CD4-positive, CD25-positive, alpha-beta regulatory T cell (primary cell): ENCODE data around the gene NEUROD1. TPM values are rescaled to one million over a fixed set of nuclear protein-coding genes. Genes with fewer than 3 reads are reported as not detected.
A peak's percentile ranks its signal among the peaks of the same experiment; 100 is the strongest.

Source experiments
- ATAC-seq, 2 donors: fragments of 150-1000 bp; cut with Tn5 transposase; one replicate each; pipeline ENCODE4 v1.10.0; 2021; ENCODE audit warnings: low read depth in 2 of 2, moderate number of reproducible peaks in 2 of 2, moderate library complexity in 1 of 2
- DNase-seq, 3 donors: peaks; one replicate each; pipeline versions ENCODE4 v3.0.0 to v3.0.0-alpha.2; 2012 to 2022; ENCODE audit warnings: mixed read lengths in 1 of 3
- H3K27ac ChIP-seq: one replicate; pipeline ENCODE4 v1.7.0; 2013; ENCODE audit warnings: mild to moderate bottlenecking, low read length; ENCODE audit not compliant: insufficient read depth, poor library complexity, severe bottlenecking
- H3K27me3 ChIP-seq: one replicate; pipeline ENCODE4 v1.7.0; 2013; ENCODE audit warnings: low read length; ENCODE audit not compliant: control insufficient read depth, insufficient read depth
- H3K36me3 ChIP-seq: one replicate; pipeline ENCODE4 v1.7.0; 2013; ENCODE audit warnings: mild to moderate bottlenecking, low read length, moderate library complexity; ENCODE audit not compliant: control insufficient read depth, insufficient read depth
- H3K4me1 ChIP-seq: 2 replicates; pipeline ENCODE4 v1.7.0; 2013; ENCODE audit warnings: mild to moderate bottlenecking, low read length; ENCODE audit not compliant: insufficient read depth, control insufficient read depth, poor library complexity, severe bottlenecking
- H3K4me3 ChIP-seq: one replicate; pipeline ENCODE4 v1.7.0; 2013; ENCODE audit warnings: low read depth, mild to moderate bottlenecking, low read length, moderate library complexity
- H3K9me3 ChIP-seq, 2 experiments: 1 replicate in 1 of 2; 2 replicates in 1 of 2; pipeline ENCODE4 v1.7.0; 2013; ENCODE audit warnings: low read length in 2 of 2, mild to moderate bottlenecking in 1 of 2, moderate library complexity in 1 of 2; ENCODE audit not compliant: control insufficient read depth in 2 of 2
- H3K27ac Mint-ChIP-seq, 3 donors: one replicate each; pipeline ENCODE4 v1.8.0; 2020 to 2022; ENCODE audit warnings: mild to moderate bottlenecking in 3 of 3, mixed read lengths in 3 of 3, moderate library complexity in 2 of 3
- H3K27me3 Mint-ChIP-seq: one replicate; pipeline ENCODE4 v1.8.0; 2022; ENCODE audit warnings: mild to moderate bottlenecking, mixed read lengths
- H3K36me3 Mint-ChIP-seq: one replicate; pipeline ENCODE4 v1.8.0; 2020; ENCODE audit warnings: mixed read lengths
- H3K4me1 Mint-ChIP-seq, 4 donors: one replicate each; pipeline ENCODE4 v1.8.0; 2020 to 2022; ENCODE audit warnings: mixed read lengths in 4 of 4, mild to moderate bottlenecking in 1 of 4
- H3K4me3 Mint-ChIP-seq, 4 donors: one replicate each; pipeline ENCODE4 v1.8.0; 2020 to 2022; ENCODE audit warnings: mild to moderate bottlenecking in 4 of 4, mixed read lengths in 4 of 4, moderate library complexity in 3 of 4
- H3K9me3 Mint-ChIP-seq, 7 donors: one replicate each; pipeline ENCODE4 v1.8.0; 2020 to 2022; ENCODE audit warnings: mixed read lengths in 7 of 7, mild to moderate bottlenecking in 3 of 7, moderate library complexity in 2 of 7
- polyA plus RNA-seq, 4 donors: library from polyadenylated mRNA; unstranded; fragments of 300-500 nt; fragmentation: Illumina TruSeq; gene quantifications; one replicate each; pipeline ENCODE4 v1.2.3, GENCODE V29; 2021
- total RNA-seq: library from RNA; stranded (reverse); gene quantifications from one replicate; pipeline ENCODE4 v1.2.3, GENCODE V29; 2022

NEUROD1 gene
- total and polyA plus RNA-seq, 5 donors from 2014 or later, result not detected

GRCh38 chr2:181684454-181685149 is 4.3 kb upstream of the NEUROD1 start:
- peaks cover 38% of the 10 kb centered on the region for H3K27me3 ChIP-seq
- Mint-ChIP-seq H3K4me1 (peaks cover 4 to 34% (median 11%) of the 10 kb centered on the region in 4 donors), H3K27ac (no peak overlapping the region), H3K9me3 (peaks cover 0 to 8% (median 2%) of the 10 kb centered on the region in 7 donors), H3K36me3 (no peaks in the 10 kb centered on the region), H3K27me3 (peaks cover 85% of the 10 kb centered on the region), H3K4me3 (peak overlapping the region in 2 of 4 donors; percentile 3 to 13)
- no peak for ATAC-seq
- no peak for DNase-seq
- H3K4me1 ChIP-seq, result no peaks in the 10 kb centered on the region
- H3K4me3 ChIP-seq, result no peak overlapping the region
- no peaks in the 10 kb centered on the region for H3K36me3 ChIP-seq
- no peak overlapping the region for H3K27ac ChIP-seq
- no peaks in the 10 kb centered on the region for H3K9me3 ChIP-seq

- H3K4me1 ChIP-seq, result no peaks in the 10 kb centered on the region
- H3K9me3 Mint-ChIP-seq, result peaks cover 0 to 11% (median 2%) of the 10 kb centered on the region in 7 donors
- peak overlapping the region in 3 of 4 donors; percentile 9 to 70 (median 52) for H3K4me3 Mint-ChIP-seq
- H3K36me3 ChIP-seq, result no peaks in the 10 kb centered on the region
- H3K4me1 Mint-ChIP-seq, result peaks cover 4 to 38% (median 12%) of the 10 kb centered on the region in 4 donors
- DNase-seq (no peak), ATAC-seq (no peak)
- H3K9me3 ChIP-seq, result no peaks in the 10 kb centered on the region
- H3K36me3 Mint-ChIP-seq, result no peaks in the 10 kb centered on the region
- H3K27ac Mint-ChIP-seq, result no peak overlapping the region
- H3K27me3 Mint-ChIP-seq, result peaks cover 90% of the 10 kb centered on the region
- H3K27me3 ChIP-seq, result peaks cover 38% of the 10 kb centered on the region
- no peak overlapping the region for H3K4me3 ChIP-seq
- H3K27ac ChIP-seq, result no peak overlapping the region
Observed at GRCh38 chr2:181683518-181684453, 3.5 kb upstream of the NEUROD1 start.

GRCh38 chr2:181682795-181683517 is 2.6 kb upstream of the NEUROD1 start:
- Mint-ChIP-seq H3K9me3 (peaks cover 0 to 13% (median 2%) of the 10 kb centered on the region in 7 donors), H3K4me1 (peaks cover 4 to 44% (median 12%) of the 10 kb centered on the region in 4 donors), H3K27me3 (peaks cover 90% of the 10 kb centered on the region), H3K36me3 (peaks cover 3% of the 10 kb centered on the region), H3K27ac (no peak overlapping the region), H3K4me3 (peak overlapping the region in 3 of 4 donors; percentile 52 to 70 (median 64))
- Histone ChIP-seq H3K27ac (no peak overlapping the region), H3K9me3 (no peaks in the 10 kb centered on the region), H3K4me3 (no peak overlapping the region), H3K4me1 (no peaks in the 10 kb centered on the region), H3K36me3 (no peaks in the 10 kb centered on the region), H3K27me3 (peaks cover 46% of the 10 kb centered on the region)
- DNase-seq, result no peak
- no peak for ATAC-seq

GRCh38 chr2:181682026-181682789 is 1.9 kb upstream of the NEUROD1 start:
- H3K4me1 ChIP-seq, result peaks cover 3% of the 10 kb centered on the region
- H3K4me3 ChIP-seq, result no peak overlapping the region
- peaks cover 4 to 48% (median 14%) of the 10 kb centered on the region in 4 donors for H3K4me1 Mint-ChIP-seq
- peaks cover 88% of the 10 kb centered on the region for H3K27me3 Mint-ChIP-seq
- H3K27ac Mint-ChIP-seq, result no peak overlapping the region
- ATAC-seq (no peak), DNase-seq (no peak)
- peak overlapping the region in 2 of 4 donors; percentile 56 to 64 for H3K4me3 Mint-ChIP-seq
- peaks cover 44% of the 10 kb centered on the region for H3K27me3 ChIP-seq
- H3K27ac ChIP-seq, result no peak overlapping the region
- H3K9me3 Mint-ChIP-seq, result peaks cover 0 to 17% (median 2%) of the 10 kb centered on the region in 7 donors
- no peaks in the 10 kb centered on the region for H3K36me3 ChIP-seq
- H3K36me3 Mint-ChIP-seq, result peaks cover 3% of the 10 kb centered on the region
- no peaks in the 10 kb centered on the region for H3K9me3 ChIP-seq

GRCh38 chr2:181680937-181681811 is 857 bp upstream of the NEUROD1 start:
- peaks cover 0 to 17% (median 2%) of the 10 kb centered on the region in 7 donors for H3K9me3 Mint-ChIP-seq
- Histone ChIP-seq H3K4me1 (peaks cover 3% of the 10 kb centered on the region), H3K27me3 (peaks cover 35% of the 10 kb centered on the region), H3K36me3 (no peaks in the 10 kb centered on the region), H3K4me3 (no peak overlapping the region), H3K27ac (no peak overlapping the region), H3K9me3 (no peaks in the 10 kb centered on the region)
- H3K27ac Mint-ChIP-seq, result no peak overlapping the region
- no peak for ATAC-seq
- H3K27me3 Mint-ChIP-seq, result peaks cover 84% of the 10 kb centered on the region
- peaks cover 3% of the 10 kb centered on the region for H3K36me3 Mint-ChIP-seq
- DNase-seq, result no peak
- peaks cover 4 to 48% (median 14%) of the 10 kb centered on the region in 4 donors for H3K4me1 Mint-ChIP-seq
- H3K4me3 Mint-ChIP-seq, result peak overlapping the region in 3 of 4 donors; percentile 6 to 78 (median 71)

- no peak overlapping the region for H3K27ac ChIP-seq
- no peak overlapping the region for H3K4me3 ChIP-seq
- H3K9me3 ChIP-seq, result no peaks in the 10 kb centered on the region
- peaks cover 33% of the 10 kb centered on the region for H3K27me3 ChIP-seq
- peaks cover 3% of the 10 kb centered on the region for H3K4me1 ChIP-seq
- H3K4me1 Mint-ChIP-seq, result peaks cover 4 to 42% (median 11%) of the 10 kb centered on the region in 4 donors
- peaks cover 0 to 17% (median 1%) of the 10 kb centered on the region in 7 donors for H3K9me3 Mint-ChIP-seq
- ATAC-seq (no peak), DNase-seq (no peak)
- no peak overlapping the region for H3K4me3 Mint-ChIP-seq
- no peak overlapping the region for H3K27ac Mint-ChIP-seq
- peaks cover 3% of the 10 kb centered on the region for H3K36me3 Mint-ChIP-seq
- no peaks in the 10 kb centered on the region for H3K36me3 ChIP-seq
- peaks cover 79% of the 10 kb centered on the region for H3K27me3 Mint-ChIP-seq
Observed at GRCh38 chr2:181679544-181679979, 755 bp downstream of the NEUROD1 start.
